IMR-90 (cell line): ENCODE results near the gene COL25A1. TPM values are rescaled to one million over a fixed set of nuclear protein-coding genes. Genes with fewer than 3 reads are reported as not detected.

Experiments used
- ATAC-seq: fragments of 200-7000 bp; cut with Tn5 transposase; 2 replicates; pipeline ENCODE4 v1.9.1; 2020; ENCODE audit warnings: low read depth, mild to moderate bottlenecking, moderate library complexity
- BruUV-seq: library from RNA; stranded (reverse); fragments of 400-500 nt; replicated peaks from 2 replicates; lab custom pipeline; 2021; lab: Mats Ljungman, UMichigan
- CTCF ChIA-PET: fragments of 300-600 bp; formaldehyde crosslinking; extraction: SDS; loops from one replicate; lab custom pipeline; 2021; ENCODE audit warnings: antibody characterized with exemption; lab: Yijun Ruan, JAX
- POLR2A ChIA-PET: fragments of 300-600 bp; sonication (Branson Sonifier 250); formaldehyde crosslinking; loops from one replicate; lab custom pipeline; 2022; ENCODE audit warnings: antibody characterized with exemption; ENCODE audit not compliant: unreplicated experiment; lab: Charles Lee
- DNase-seq: peaks from one replicate; pipeline ENCODE4 v3.0.0; 2013
- H2AFZ ChIP-seq: replicated peaks from 2 replicates; pipeline ENCODE3; 2013; ENCODE audit warnings: low read length, mild to moderate bottlenecking; ENCODE audit not compliant: poor library complexity
- H2AK5ac ChIP-seq: 2 replicates; pipeline ENCODE4 v1.6.1; 2013; ENCODE audit warnings: low read depth, low read length, inconsistent platforms
- H2AK9ac ChIP-seq: replicated peaks from 2 replicates; pipeline ENCODE3; 2013; ENCODE audit warnings: mild to moderate bottlenecking, low read depth, low read length, moderate library complexity; ENCODE audit not compliant: poor library complexity
- H2BK120ac ChIP-seq: 2 replicates; pipeline ENCODE4 v1.6.1; 2013; ENCODE audit warnings: low read depth, low read length, inconsistent platforms
- H2BK15ac ChIP-seq: 3 replicates; pipeline ENCODE4 v1.6.1; 2013; ENCODE audit warnings: low read depth, low read length, inconsistent platforms
- H2BK20ac ChIP-seq: 2 replicates; pipeline ENCODE4 v1.6.1; 2013; ENCODE audit warnings: low read depth, mild to moderate bottlenecking, inconsistent platforms, low read length, moderate library complexity
- H2BK5ac ChIP-seq: 2 replicates; pipeline ENCODE4 v1.6.1; 2013; ENCODE audit warnings: mild to moderate bottlenecking, low read depth, low read length, inconsistent platforms; ENCODE audit not compliant: poor library complexity, severe bottlenecking
- H3K14ac ChIP-seq: replicated peaks from 2 replicates; pipeline ENCODE4 v1.6.1; 2013; ENCODE audit warnings: low read depth, low read length, inconsistent platforms
- H3K18ac ChIP-seq: 2 replicates; pipeline ENCODE4 v1.6.1; 2013; ENCODE audit warnings: low read depth, low read length, control low read depth
- H3K23ac ChIP-seq: 2 replicates; pipeline ENCODE4 v1.6.1; 2013; ENCODE audit warnings: low read depth, low read length, inconsistent platforms
- H3K27ac ChIP-seq: 2 replicates; pipeline ENCODE4 v1.5.1; 2013; ENCODE audit warnings: mild to moderate bottlenecking, control low read depth, low read length; ENCODE audit not compliant: insufficient read depth
- H3K27me3 ChIP-seq: 2 replicates; pipeline ENCODE4 v1.6.1; 2013; ENCODE audit warnings: low read length; ENCODE audit not compliant: control insufficient read depth, insufficient read depth
- H3K36me3 ChIP-seq: 2 replicates; pipeline ENCODE4 v1.6.1; 2013; ENCODE audit warnings: low read length, mixed read lengths; ENCODE audit not compliant: control insufficient read depth, insufficient read depth
- H3K4ac ChIP-seq: 2 replicates; pipeline ENCODE4 v1.6.1; 2013; ENCODE audit warnings: low read depth, low read length, inconsistent platforms
- H3K4me1 ChIP-seq: 2 replicates; pipeline ENCODE4 v1.6.1; 2013; ENCODE audit warnings: low read length, mixed read lengths; ENCODE audit not compliant: control insufficient read depth, insufficient read depth
- H3K4me2 ChIP-seq: 2 replicates; pipeline ENCODE4 v1.6.1; 2013; ENCODE audit warnings: low read depth, mild to moderate bottlenecking, control low read depth, low read length, moderate library complexity
- H3K4me3 ChIP-seq: 2 replicates; pipeline ENCODE4 v1.5.1; 2013; ENCODE audit warnings: low read depth, mild to moderate bottlenecking, control low read depth, low read length, moderate library complexity; ENCODE audit not compliant: insufficient read depth
- H3K56ac ChIP-seq: 2 replicates; pipeline ENCODE4 v1.6.1; 2013; ENCODE audit warnings: low read length, inconsistent platforms; ENCODE audit not compliant: insufficient read depth; ENCODE audit errors: extremely low read depth
- H3K79me1 ChIP-seq, 2 experiments: 2 replicates each; pipeline ENCODE4 v1.6.1; 2013; ENCODE audit warnings: low read length in 2 of 2, inconsistent platforms in 1 of 2, low read depth in 1 of 2
- H3K9ac ChIP-seq: 2 replicates; pipeline ENCODE4 v1.6.1; 2013; ENCODE audit warnings: low read depth, low read length, control low read depth
- H3K9me1 ChIP-seq: 2 replicates; pipeline ENCODE4 v1.6.1; 2013; ENCODE audit warnings: low read length, inconsistent platforms; ENCODE audit not compliant: insufficient read depth
- H3K9me3 ChIP-seq: 2 replicates; pipeline ENCODE4 v1.6.1; 2013; ENCODE audit warnings: low read length; ENCODE audit not compliant: control insufficient read depth, insufficient read depth
- H4K20me1 ChIP-seq: 2 replicates; pipeline ENCODE4 v1.6.1; 2013; ENCODE audit warnings: low read length, inconsistent platforms; ENCODE audit not compliant: insufficient read depth
- H4K5ac ChIP-seq: 2 replicates; pipeline ENCODE4 v1.6.1; 2013; ENCODE audit warnings: mild to moderate bottlenecking, low read depth, low read length, control low read depth
- H4K8ac ChIP-seq, 2 experiments: 2 replicates each; pipeline ENCODE4 v1.6.1; 2013; ENCODE audit warnings: low read depth in 2 of 2, low read length in 2 of 2, control low read depth in 1 of 2, inconsistent platforms in 1 of 2
- H4K91ac ChIP-seq: 2 replicates; pipeline ENCODE4 v1.6.1; 2013; ENCODE audit warnings: low read depth, low read length, inconsistent platforms; ENCODE audit not compliant: insufficient read depth
- BHLHE40 ChIP-seq: fragments of 150-350 bp; IDR thresholded peaks from 2 replicates; pipeline ENCODE4 v1.6.1; 2016; ENCODE audit warnings: mild to moderate bottlenecking, low read depth, low read length
- CEBPB ChIP-seq: IDR thresholded peaks from 2 replicates; pipeline ENCODE4 v1.6.1; 2012; ENCODE audit warnings: low read depth, low read length, improper control_type of control experiment
- CHD1 ChIP-seq: IDR thresholded peaks from 2 replicates; pipeline ENCODE4 v1.6.1; 2012; ENCODE audit warnings: low read depth, low read length, improper control_type of control experiment
- CTCF ChIP-seq: conservative IDR thresholded peaks from 2 replicates; pipeline ENCODE4 v1.5.1; 2012; ENCODE audit warnings: mild to moderate bottlenecking, low read depth, low read length, improper control_type of control experiment
- ELK1 ChIP-seq: fragments of 150-350 bp; IDR thresholded peaks from 2 replicates; pipeline ENCODE4 v1.6.1; 2016; ENCODE audit warnings: low read depth, mild to moderate bottlenecking, low read length, moderate library complexity, borderline replicate concordance
- FOS ChIP-seq: fragments of 150-350 bp; IDR thresholded peaks from 2 replicates; pipeline ENCODE4 v1.6.1; 2016; ENCODE audit warnings: low read depth, low read length
- MAFK ChIP-seq: IDR thresholded peaks from 2 replicates; pipeline ENCODE4 v1.6.1; 2012; ENCODE audit warnings: low read depth, low read length, improper control_type of control experiment
- MAZ ChIP-seq: IDR thresholded peaks from 2 replicates; pipeline ENCODE4 v1.6.1; 2012; ENCODE audit warnings: low read depth, mild to moderate bottlenecking, low read length, improper control_type of control experiment, moderate library complexity, borderline replicate concordance
- NFE2L2 ChIP-seq: fragments of 150-350 bp; IDR thresholded peaks from 2 replicates; pipeline ENCODE4 v1.6.1; 2016; ENCODE audit warnings: low read depth, mild to moderate bottlenecking, low read length
- POLR2A ChIP-seq: IDR thresholded peaks from 2 replicates; pipeline ENCODE4 v1.6.1; 2012; ENCODE audit warnings: mild to moderate bottlenecking, low read depth, low read length
- RAD21 ChIP-seq: IDR thresholded peaks from 2 replicates; pipeline ENCODE4 v1.6.1; 2012; ENCODE audit warnings: low read length, improper control_type of control experiment
- RCOR1 ChIP-seq: IDR thresholded peaks from 2 replicates; pipeline ENCODE4 v1.6.1; 2012; ENCODE audit warnings: mild to moderate bottlenecking, low read length, improper control_type of control experiment; ENCODE audit not compliant: insufficient replicate concordance
- SMC3 ChIP-seq: fragments of 150-350 bp; IDR thresholded peaks from 2 replicates; pipeline ENCODE4 v1.6.1; 2016; ENCODE audit warnings: low read depth, mild to moderate bottlenecking, antibody characterized with exemption, low read length, moderate library complexity
- USF2 ChIP-seq: fragments of 150-350 bp; IDR thresholded peaks from 2 replicates; pipeline ENCODE4 v1.6.1; 2017; ENCODE audit warnings: mild to moderate bottlenecking, antibody characterized with exemption, low read length, low read depth
- WGBS, 2 experiments: methylation state at CpG; one replicate each; pipeline versions ENCODE4 v1.1.5 to v1.1.7; 2013; ENCODE audit warnings: missing lambda C conversion rate in 2 of 2; ENCODE audit not compliant: insufficient read length in 1 of 2; ENCODE audit errors: extremely low coverage in 2 of 2; 5-methylcytosine and 5-hydroxymethylcytosine counted together
- dilution Hi-C: fragments of 300-500 bp; cut with HindIII; formaldehyde crosslinking; loops from one replicate; pipeline ENCODE4 v1.14.3; 2018; ENCODE audit warnings: low sequenced_read_pairs; ENCODE audit not compliant: unreplicated experiment
- in situ Hi-C: fragments of 300-500 bp; cut with MboI; formaldehyde crosslinking; loops from 3 replicates; pipeline ENCODE4 v1.14.3; 2019; ENCODE audit warnings: low sequenced_read_pairs, inconsistent platforms, mixed read lengths
- intact Hi-C: fragments of 100-400 bp; cut with micrococcal nuclease; formaldehyde crosslinking; loops from 2 replicates; pipeline ENCODE4 v1.10.0; 2022
- polyA plus RNA-seq, 3 experiments: library from polyadenylated mRNA; depleted of rRNA; stranded (reverse); fragments of >200 nt; gene quantifications; 2 replicates each; pipeline ENCODE4 v1.2.3, GENCODE V29; 2012; ENCODE audit warnings: low replicate concordance in 1 of 3
- total RNA-seq: library from RNA; depleted of rRNA; stranded (reverse); fragments of >200 nt; gene quantifications from 2 replicates; pipeline ENCODE4 v1.2.3, GENCODE V29; 2012

COL25A1 gene
- total and polyA plus RNA-seq, 2 of the 4 experiments (the other 2 are of a cell fraction) = under 0.01 to 0.05 TPM

GRCh38 chr4:109040441-109040840 is 262.0 kb downstream of the COL25A1 start:
- in situ Hi-C loops = no loop called here

More at GRCh38 chr4:109040441-109040840, 262.0 kb downstream of the COL25A1 start:
- dilution Hi-C loops (no loop called here), intact Hi-C loops (loop anchor here (10.0 kb wide), 1 partner anchor 196 kb away; no protein-coding TSS in a partner anchor)
- no peaks in the 10 kb centered on the region for H3K9me1 ChIP-seq
- peaks cover 1% of the 10 kb centered on the region; the same call in 1 of the 2 replicates for H3K4me1 ChIP-seq
- no peak overlapping the region for H4K5ac ChIP-seq
- H4K8ac ChIP-seq = no peak overlapping the region
- BruUV-seq = no TSS peak
- no peaks in the 10 kb centered on the region for H3K9me3 ChIP-seq
- TF ChIP-seq NFE2L2 (no peak), BHLHE40 (no peak), POLR2A (no peak), MAFK (no peak), CEBPB (no peak), USF2 (no peak), SMC3 (no peak), RAD21 (no peak), MAZ (no peak), CHD1 (no peak), ELK1 (no peak), FOS (no peak), CTCF (no peak), RCOR1 (no peak)
- WGBS, 2 experiments = no CpG with 5 or more reads among the region's 5 CpGs
- no peak overlapping the region for H3K4me3 ChIP-seq
- H3K27ac ChIP-seq = no peak overlapping the region
- H3K18ac ChIP-seq = no peak overlapping the region
- DNase-seq = no peak
- ATAC-seq = no peak
- H4K20me1 ChIP-seq = no peaks in the 10 kb centered on the region
- H2BK5ac ChIP-seq = no peak overlapping the region
- H2AFZ ChIP-seq = no peak overlapping the region
- H2AK5ac ChIP-seq = no peak overlapping the region
- POLR2A ChIA-PET = no interaction called here
- no peaks in the 10 kb centered on the region for H3K36me3 ChIP-seq
- H3K27me3 ChIP-seq = no peaks in the 10 kb centered on the region
- peak overlapping the region; percentile 43; the same call in 1 of the 2 replicates for H3K14ac ChIP-seq
- H3K56ac ChIP-seq = no peak overlapping the region
- H4K91ac ChIP-seq = no peak overlapping the region
- no peak overlapping the region for H2BK120ac ChIP-seq
- no peak overlapping the region for H3K4me2 ChIP-seq
- H3K4ac ChIP-seq = no peak overlapping the region
- H2BK20ac ChIP-seq = no peak overlapping the region
- no peak overlapping the region for H3K9ac ChIP-seq
- no peak overlapping the region for H2BK15ac ChIP-seq
- H3K23ac ChIP-seq = no peak overlapping the region
- CTCF ChIA-PET = no interaction called here
- H2AK9ac ChIP-seq = no peak overlapping the region
- H3K79me1 ChIP-seq = no peaks in the 10 kb centered on the region
